ENCODE measurements around the gene RABEP1.

- no peak for TF ChIP-seq POLR2A (IDR thresholded peaks at IDR 0.05)
- no peak for TF ChIP-seq CTCF (IDR thresholded peaks at IDR 0.05)
Measured at GRCh38 chr17:5354886-5355415, 72.9 kb downstream of the RABEP1 start.
